ENCODE measurements around the gene DLX1. TPM values are rescaled to one million over a fixed set of nuclear protein-coding genes. Genes with fewer than 3 reads are reported as not detected.
A peak's percentile ranks its signal among the peaks of the same experiment; 100 is the strongest.

Gene DLX1
- polyA plus RNA-seq, 3 donors = 0.05 TPM; not detected in 2

DNA sequence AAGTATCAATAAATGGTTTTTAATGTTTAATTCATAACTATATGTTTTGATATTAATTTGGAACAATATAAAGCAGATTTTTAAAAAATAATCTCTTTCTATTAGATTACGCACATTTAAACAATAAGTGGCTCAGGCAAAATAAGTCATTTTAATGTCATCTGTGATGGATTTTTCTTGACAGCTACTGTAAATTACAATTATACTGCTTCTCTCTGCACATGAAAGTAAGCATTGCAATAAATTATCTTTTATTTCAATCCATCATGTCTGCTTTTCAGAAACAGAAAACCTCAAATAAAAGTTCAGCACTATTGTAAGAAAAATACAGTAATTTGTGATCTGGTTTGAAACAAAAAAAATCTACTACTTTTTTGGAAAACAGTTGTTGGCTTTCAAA lies 11.1 kb upstream of the DLX1 start:
- TF ChIP-seq, protein P1, sequence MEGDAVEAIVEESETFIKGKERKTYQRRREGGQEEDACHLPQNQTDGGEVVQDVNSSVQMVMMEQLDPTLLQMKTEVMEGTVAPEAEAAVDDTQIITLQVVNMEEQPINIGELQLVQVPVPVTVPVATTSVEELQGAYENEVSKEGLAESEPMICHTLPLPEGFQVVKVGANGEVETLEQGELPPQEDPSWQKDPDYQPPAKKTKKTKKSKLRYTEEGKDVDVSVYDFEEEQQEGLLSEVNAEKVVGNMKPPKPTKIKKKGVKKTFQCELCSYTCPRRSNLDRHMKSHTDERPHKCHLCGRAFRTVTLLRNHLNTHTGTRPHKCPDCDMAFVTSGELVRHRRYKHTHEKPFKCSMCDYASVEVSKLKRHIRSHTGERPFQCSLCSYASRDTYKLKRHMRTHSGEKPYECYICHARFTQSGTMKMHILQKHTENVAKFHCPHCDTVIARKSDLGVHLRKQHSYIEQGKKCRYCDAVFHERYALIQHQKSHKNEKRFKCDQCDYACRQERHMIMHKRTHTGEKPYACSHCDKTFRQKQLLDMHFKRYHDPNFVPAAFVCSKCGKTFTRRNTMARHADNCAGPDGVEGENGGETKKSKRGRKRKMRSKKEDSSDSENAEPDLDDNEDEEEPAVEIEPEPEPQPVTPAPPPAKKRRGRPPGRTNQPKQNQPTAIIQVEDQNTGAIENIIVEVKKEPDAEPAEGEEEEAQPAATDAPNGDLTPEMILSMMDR (IDR thresholded peaks at IDR 0.05) = no peak
- H3K27ac Mint-ChIP-seq = no peak overlapping the region
- Histone ChIP-seq H3K36me3 (replicated peaks in 1 of 2; ENCODE audit: control insufficient read depth in 1 of 2, insufficient read depth in 2 of 2, low read length in 2 of 2) (no peaks in the 10 kb centered on the region), H3K4me3 (replicated peaks in 1 of 3; ENCODE audit: low read depth in 2 of 3, low read length in 3 of 3) (no peak overlapping the region), H2AFZ (ENCODE audit: insufficient read depth, low read depth, low read length, poor library complexity, severe bottlenecking) (no peak overlapping the region), H3K27ac (ENCODE audit: low read depth in 1 of 2, low read length in 2 of 2) (no peak overlapping the region), H3K4me2 (replicated peaks; ENCODE audit: extremely low read depth, low read length, poor library complexity, severe bottlenecking) (no peak overlapping the region), H4K20me1 (ENCODE audit: insufficient read depth, low read length) (no peaks in the 10 kb centered on the region), H3K27me3 (ENCODE audit: control insufficient read depth in 2 of 2, insufficient read depth in 2 of 2, low read length in 2 of 2) (peaks cover 5 to 28% of the 10 kb centered on the region in 2 donors), H3K9me3 (replicated peaks in 1 of 2; ENCODE audit: control insufficient read depth in 1 of 2, insufficient read depth in 1 of 2, low read length in 2 of 2) (no peaks in the 10 kb centered on the region), H3K9ac (ENCODE audit: insufficient read depth, low read length, poor library complexity, severe bottlenecking) (no peak overlapping the region), H3K4me1 (ENCODE audit: control insufficient read depth in 1 of 2, insufficient read depth in 2 of 2, low read length in 2 of 2) (no peaks in the 10 kb centered on the region), H3K79me2 (ENCODE audit: insufficient read depth, low read length) (no peaks in the 10 kb centered on the region)
- WGBS (ENCODE audit: insufficient coverage) = no CpG with 5 or more reads among the region's 1 CpG
- no peaks in the 10 kb centered on the region for H3K4me1 Mint-ChIP-seq
- intact Hi-C loops (cut with micrococcal nuclease) = no loop called here
- peaks cover 0 to 3% of the 10 kb centered on the region in 2 donors for H3K36me3 Mint-ChIP-seq
- H3K4me3 Mint-ChIP-seq = no peak overlapping the region
- H3K27me3 Mint-ChIP-seq (ENCODE audit: low read depth in 3 of 3) = peaks cover 16 to 30% (median 20%) of the 10 kb centered on the region in 3 donors
- H3K9me3 Mint-ChIP-seq = peaks cover 0 to 2% (median 0%) of the 10 kb centered on the region in 7 donors
- no peak for DNase-seq

GRCh38 chr2:172079416-172079815 lies 5.9 kb upstream of the DLX1 start:
- Histone ChIP-seq H4K20me1 (ENCODE audit: insufficient read depth, low read length) (peaks cover 4% of the 10 kb centered on the region), H2AFZ (ENCODE audit: insufficient read depth, low read depth, low read length, poor library complexity, severe bottlenecking) (no peak overlapping the region), H3K27ac (ENCODE audit: low read depth in 1 of 2, low read length in 2 of 2) (no peak overlapping the region), H3K27me3 (ENCODE audit: control insufficient read depth in 2 of 2, insufficient read depth in 2 of 2, low read length in 2 of 2) (peaks cover 55 to 79% of the 10 kb centered on the region in 2 donors), H3K4me2 (replicated peaks; ENCODE audit: extremely low read depth, low read length, poor library complexity, severe bottlenecking) (no peak overlapping the region), H3K4me1 (ENCODE audit: control insufficient read depth in 1 of 2, insufficient read depth in 2 of 2, low read length in 2 of 2) (peaks cover 41 to 42% of the 10 kb centered on the region in 2 donors), H3K9ac (ENCODE audit: insufficient read depth, low read length, poor library complexity, severe bottlenecking) (no peak overlapping the region), H3K4me3 (replicated peaks in 1 of 3; ENCODE audit: low read depth in 2 of 3, low read length in 3 of 3) (no peak overlapping the region), H3K36me3 (replicated peaks in 1 of 2; ENCODE audit: control insufficient read depth in 1 of 2, insufficient read depth in 2 of 2, low read length in 2 of 2) (no peaks in the 10 kb centered on the region), H3K79me2 (ENCODE audit: insufficient read depth, low read length) (no peaks in the 10 kb centered on the region), H3K9me3 (replicated peaks in 1 of 2; ENCODE audit: control insufficient read depth in 1 of 2, insufficient read depth in 1 of 2, low read length in 2 of 2) (peaks cover 7 to 38% of the 10 kb centered on the region in 2 donors)
- WGBS (ENCODE audit: insufficient coverage) = no CpG with 5 or more reads among the region's 5 CpGs
- intact Hi-C loops (cut with micrococcal nuclease) = no loop called here
- Mint-ChIP-seq H3K9me3 (peaks cover 0 to 42% (median 27%) of the 10 kb centered on the region in 7 donors), H3K27ac (no peak overlapping the region), H3K4me1 (peaks cover 41% of the 10 kb centered on the region), H3K4me3 (peak overlapping the region in 1 of 2 donors; percentile 96), H3K27me3 (ENCODE audit: low read depth in 3 of 3) (peaks cover 67 to 78% (median 72%) of the 10 kb centered on the region in 3 donors), H3K36me3 (peaks cover 8 to 13% of the 10 kb centered on the region in 2 donors)
- TF ChIP-seq, protein P1 (IDR thresholded peaks at IDR 0.05) = no peak
- no peak for DNase-seq
